ENCODE results near the gene PEF1.

DNA sequence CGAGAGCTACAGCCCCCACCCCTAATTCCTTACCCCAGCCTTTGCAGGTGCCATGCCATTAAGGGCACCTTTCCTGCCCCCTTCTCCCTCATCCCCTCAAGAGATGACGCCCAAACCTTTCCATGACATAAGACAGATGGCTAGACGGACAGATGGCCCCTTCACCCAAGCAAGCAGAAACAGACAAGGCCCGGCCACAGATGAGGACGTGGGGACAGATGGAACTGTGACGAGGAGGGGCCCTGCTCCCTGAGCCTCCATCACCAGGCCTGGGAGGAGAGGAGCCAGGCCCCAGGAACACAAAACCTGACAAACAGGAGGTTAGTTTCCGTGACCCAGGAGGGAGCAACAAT lies 24.7 kb upstream of the PEF1 start:
- TF ChIP-seq, protein P1, sequence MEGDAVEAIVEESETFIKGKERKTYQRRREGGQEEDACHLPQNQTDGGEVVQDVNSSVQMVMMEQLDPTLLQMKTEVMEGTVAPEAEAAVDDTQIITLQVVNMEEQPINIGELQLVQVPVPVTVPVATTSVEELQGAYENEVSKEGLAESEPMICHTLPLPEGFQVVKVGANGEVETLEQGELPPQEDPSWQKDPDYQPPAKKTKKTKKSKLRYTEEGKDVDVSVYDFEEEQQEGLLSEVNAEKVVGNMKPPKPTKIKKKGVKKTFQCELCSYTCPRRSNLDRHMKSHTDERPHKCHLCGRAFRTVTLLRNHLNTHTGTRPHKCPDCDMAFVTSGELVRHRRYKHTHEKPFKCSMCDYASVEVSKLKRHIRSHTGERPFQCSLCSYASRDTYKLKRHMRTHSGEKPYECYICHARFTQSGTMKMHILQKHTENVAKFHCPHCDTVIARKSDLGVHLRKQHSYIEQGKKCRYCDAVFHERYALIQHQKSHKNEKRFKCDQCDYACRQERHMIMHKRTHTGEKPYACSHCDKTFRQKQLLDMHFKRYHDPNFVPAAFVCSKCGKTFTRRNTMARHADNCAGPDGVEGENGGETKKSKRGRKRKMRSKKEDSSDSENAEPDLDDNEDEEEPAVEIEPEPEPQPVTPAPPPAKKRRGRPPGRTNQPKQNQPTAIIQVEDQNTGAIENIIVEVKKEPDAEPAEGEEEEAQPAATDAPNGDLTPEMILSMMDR (IDR thresholded peaks at IDR 0.05 in 4 of 5, conservative IDR thresholded peaks at IDR 0.05 in 1 of 5): no peak
- no peak for TF ChIP-seq POLR2A (IDR thresholded peaks at IDR 0.05)
